ENCODE results near the gene PLCB3. TPM values are rescaled to one million over a fixed set of nuclear protein-coding genes. Genes with fewer than 3 reads are reported as not detected.

PLCB3 gene
- total RNA-seq, 6 experiments from 2014 or later = 5.4 to 8.0 (median 6.7) TPM

GRCh38 chr11:64267207-64267945, 16.0 kb downstream of the PLCB3 start:
- intact Hi-C loops (cut with DNase I) = no loop called here
- H3K27me3 ChIP-seq = no peaks in the 10 kb centered on the region
- 71% methylated on average over 4 of the region's 27 CpGs for WGBS (ENCODE audit: insufficient coverage, low coverage, low lambda C conversion rate, missing lambda C conversion rate)
- H3K9me3 ChIP-seq = no peaks in the 10 kb centered on the region
- H3K27ac ChIP-seq = peak overlapping the region in 1 of 3 donors; percentile 91
- H3K36me3 ChIP-seq = no peaks in the 10 kb centered on the region
- H3K4me3 ChIP-seq = no peak overlapping the region
- DNase-seq (peak in 1 of 3 donors; percentile 45), ATAC-seq (no peak)
- H3K4me1 ChIP-seq = peaks cover 0 to 20% (median 10%) of the 10 kb centered on the region in 4 donors
- TF ChIP-seq CTCF (IDR thresholded peaks at IDR 0.05) (no peak), POLR2A (IDR thresholded peaks at IDR 0.05) (no peak)

GRCh38 chr11:64268025-64268892, 16.9 kb downstream of the PLCB3 start:
- Histone ChIP-seq H3K27ac (peak overlapping the region; percentile 91 to 92 (median 91)), H3K4me3 (peak overlapping the region in 1 of 3 donors; percentile 81), H3K27me3 (no peaks in the 10 kb centered on the region), H3K36me3 (no peaks in the 10 kb centered on the region), H3K4me1 (peaks cover 0 to 28% (median 14%) of the 10 kb centered on the region in 4 donors), H3K9me3 (no peaks in the 10 kb centered on the region)
- DNase-seq (peak in 2 of 3 donors; percentile 66 to 70), ATAC-seq (no peak)
- intact Hi-C loops (cut with DNase I) = no loop called here
- no peak for TF ChIP-seq POLR2A (IDR thresholded peaks at IDR 0.05)
- no peak for TF ChIP-seq CTCF (IDR thresholded peaks at IDR 0.05)
- WGBS (ENCODE audit: insufficient coverage, low coverage, low lambda C conversion rate, missing lambda C conversion rate) = 36% methylated on average over 10 of the region's 23 CpGs

- no peaks in the 10 kb centered on the region for H3K27me3 ChIP-seq
- no peaks in the 10 kb centered on the region for H3K9me3 ChIP-seq
- H3K4me3 ChIP-seq = peak overlapping the region; percentile 81 to 94 (median 92)
- peaks cover 0 to 33% (median 17%) of the 10 kb centered on the region in 4 donors for H3K4me1 ChIP-seq
- 0% methylated on average over 4 of the region's 34 CpGs for WGBS (ENCODE audit: insufficient coverage, low coverage, low lambda C conversion rate, missing lambda C conversion rate)
- intact Hi-C loops (cut with DNase I) = no loop called here
- ATAC-seq (peak; percentile 2 to 15 (median 3)), DNase-seq (peak; percentile 71 to 78 (median 71))
- no peaks in the 10 kb centered on the region for H3K36me3 ChIP-seq
- peak overlapping the region; percentile 91 to 92 (median 91) for H3K27ac ChIP-seq
- TF ChIP-seq CTCF (IDR thresholded peaks at IDR 0.05) (no peak), POLR2A (IDR thresholded peaks at IDR 0.05) (no peak)
These were observed 17.7 kb downstream of the PLCB3 start for GRCh38 chr11:64268893-64269539.

GRCh38 chr11:64269540-64270220, 18.4 kb downstream of the PLCB3 start:
- ATAC-seq = peak; percentile 78 to 87 (median 82)
- Histone ChIP-seq H3K9me3 (no peaks in the 10 kb centered on the region), H3K36me3 (no peaks in the 10 kb centered on the region), H3K27me3 (no peaks in the 10 kb centered on the region), H3K4me3 (peak overlapping the region; percentile 81 to 94 (median 92)), H3K27ac (peak overlapping the region; percentile 91 to 92 (median 91)), H3K4me1 (peaks cover 0 to 34% (median 17%) of the 10 kb centered on the region in 4 donors)
- TF ChIP-seq CTCF (IDR thresholded peaks at IDR 0.05) = peak in 1 of 4 donors; percentile 21
- TF ChIP-seq POLR2A (IDR thresholded peaks at IDR 0.05) = peak; percentile 50
- DNase-seq = peak; percentile 97 to 99 (median 98)
- intact Hi-C loops (cut with DNase I) = no loop called here
- 0% methylated on average over 5 of the region's 58 CpGs for WGBS (ENCODE audit: insufficient coverage, low coverage, low lambda C conversion rate, missing lambda C conversion rate)

Data from right lobe of liver (tissue), 6 donors.